Esophagus muscularis mucosa (tissue), 4 donors: ENCODE measurements around the gene NEB. TPM values are rescaled to one million over a fixed set of nuclear protein-coding genes. Genes with fewer than 3 reads are reported as not detected.
"Not testable (repeated sequence)": the region's sequence is repeated elsewhere in the genome, so short reads cannot be mapped to it uniquely, and the experiment has no call there.

ENCODE experiments used
- DNase-seq: peaks from one replicate; pipeline ENCODE4 v3.0.0-alpha.2; 2017; ENCODE audit errors: extremely low spot score
- H3K27ac ChIP-seq, 4 donors: fragments of 200-600 bp; sonication (generic); replicated peaks in 1 of 4; 1 replicate in 3 of 4; 2 replicates in 1 of 4; pipeline ENCODE4 v1.5.1; 2016 to 2019; ENCODE audit warnings: mild to moderate bottlenecking in 1 of 4
- H3K27me3 ChIP-seq, 4 donors: fragments of 200-600 bp; sonication (generic); one replicate each; pipeline versions ENCODE4 v1.5.1 to v1.6.0; 2016 to 2019
- H3K36me3 ChIP-seq, 4 donors: fragments of 200-600 bp; sonication (generic); one replicate each; pipeline ENCODE4 v1.5.1; 2016 to 2019
- H3K4me1 ChIP-seq, 4 donors: fragments of 200-600 bp; sonication (generic); one replicate each; pipeline ENCODE4 v1.5.1; 2016 to 2019
- H3K4me3 ChIP-seq, 4 donors: fragments of 200-600 bp; sonication (generic); 1 replicate in 2 of 4; 2 replicates in 2 of 4; pipeline ENCODE4 v1.5.1; 2016 to 2019; ENCODE audit warnings: mild to moderate bottlenecking in 4 of 4, moderate library complexity in 1 of 4
- H3K9me3 ChIP-seq, 4 donors: fragments of 200-600 bp; sonication (generic); 1 replicate in 3 of 4; 2 replicates in 1 of 4; pipeline ENCODE4 v1.5.1; 2016 to 2019
- CTCF ChIP-seq, 3 experiments: fragments of 200-600 bp in 2 of 3; fragments of 450-650 bp in 1 of 3; sonication (generic) in 2 of 3; IDR thresholded peaks; one replicate each; pipeline ENCODE4 v1.5.1; 2017 to 2019; ENCODE audit warnings: antibody characterized with exemption in 3 of 3, mild to moderate bottlenecking in 2 of 3, moderate library complexity in 1 of 3
- EP300 ChIP-seq: sonication (generic); formaldehyde crosslinking; IDR thresholded peaks from one replicate; pipeline ENCODE4 v1.6.1; 2017; ENCODE audit warnings: antibody characterized with exemption
- POLR2A ChIP-seq: fragments of 450-650 bp; IDR thresholded peaks from one replicate; pipeline ENCODE4 v1.6.1; 2017; ENCODE audit warnings: antibody characterized with exemption, moderate library complexity, mild to moderate bottlenecking, low read depth
- POLR2AphosphoS5 ChIP-seq, 2 donors: sonication (generic); formaldehyde crosslinking; IDR thresholded peaks; one replicate each; pipeline ENCODE4 v1.6.1; 2017; ENCODE audit warnings: antibody characterized with exemption in 2 of 2
- WGBS: methylation state at CpG from one replicate; pipeline ENCODE4 v1.1.5; 2018; 5-methylcytosine and 5-hydroxymethylcytosine counted together
- intact Hi-C: fragments of 100-400 bp; cut with DNase I; formaldehyde crosslinking; loops from one replicate; pipeline ENCODE4 v1.15.1; 2023
- total RNA-seq, 4 donors: library from RNA; depleted of rRNA; stranded (reverse); fragments of >200 nt; gene quantifications; one replicate each; pipeline versions ENCODE4 v1.1.0 to v1.2.1, GENCODE V29; 2016

NEB gene
- total RNA-seq, 4 donors from 2014 or later, result 0.23 to 0.84 (median 0.54) TPM

GRCh38 chr2:151754253-151754897, 20.1 kb upstream of the NEB start:
- DNase-seq, result no peak
- H3K36me3 ChIP-seq, result no peaks in the 10 kb centered on the region
- H3K4me1 ChIP-seq, result peaks cover 0 to 6% (median 5%) of the 10 kb centered on the region in 4 donors
- H3K4me3 ChIP-seq, result no peak overlapping the region
- TF ChIP-seq POLR2A, result no peak
- no peak for TF ChIP-seq EP300
- no peak for TF ChIP-seq CTCF (IDR thresholded peaks at IDR 0.05)
- no peak for TF ChIP-seq POLR2AphosphoS5 (IDR thresholded peaks at IDR 0.05)
- no peaks in the 10 kb centered on the region for H3K9me3 ChIP-seq
- H3K27me3 ChIP-seq, result no peaks in the 10 kb centered on the region
- intact Hi-C loops, result no loop called here
- no peak overlapping the region for H3K27ac ChIP-seq
- 74% methylated on average over 1 of the region's 1 CpG for WGBS

GRCh38 chr2:151753540-151753939, 19.3 kb upstream of the NEB start:
- H3K4me3 ChIP-seq, result no peak overlapping the region
- no peak overlapping the region for H3K27ac ChIP-seq
- intact Hi-C loops, result no loop called here
- H3K9me3 ChIP-seq, result no peaks in the 10 kb centered on the region
- DNase-seq, result no peak
- peaks cover 0 to 6% (median 5%) of the 10 kb centered on the region in 4 donors for H3K4me1 ChIP-seq
- TF ChIP-seq POLR2AphosphoS5 (IDR thresholded peaks at IDR 0.05) (no peak), EP300 (no peak), CTCF (IDR thresholded peaks at IDR 0.05) (no peak), POLR2A (no peak)
- no peaks in the 10 kb centered on the region for H3K36me3 ChIP-seq
- H3K27me3 ChIP-seq, result no peaks in the 10 kb centered on the region

- H3K4me1 ChIP-seq, H3K4me3 ChIP-seq, H3K27me3 ChIP-seq, H3K9me3 ChIP-seq, H3K36me3 ChIP-seq, H3K27ac ChIP-seq, intact Hi-C loops, DNase-seq: not testable (repeated sequence)
- WGBS, result 97% methylated on average over 3 of the region's 3 CpGs
These were observed 11.0 kb upstream of the NEB start for GRCh38 chr2:151745261-151745660.

- 64% methylated on average over 5 of the region's 5 CpGs for WGBS
- Histone ChIP-seq H3K4me3 (no peak overlapping the region), H3K36me3 (no peaks in the 10 kb centered on the region), H3K27ac (no peak overlapping the region), H3K27me3 (no peaks in the 10 kb centered on the region), H3K4me1 (no peaks in the 10 kb centered on the region), H3K9me3 (no peaks in the 10 kb centered on the region)
- DNase-seq, result no peak
- TF ChIP-seq EP300 (no peak), POLR2A (no peak), POLR2AphosphoS5 (IDR thresholded peaks at IDR 0.05) (no peak), CTCF (IDR thresholded peaks at IDR 0.05) (no peak)
- intact Hi-C loops, result no loop called here
These were observed 3.9 kb downstream of the NEB start for GRCh38 chr2:151730262-151730975.

GRCh38 chr2:151729837-151730236, 4.4 kb downstream of the NEB start:
- DNase-seq, result no peak
- TF ChIP-seq POLR2A (no peak), POLR2AphosphoS5 (IDR thresholded peaks at IDR 0.05) (no peak), CTCF (IDR thresholded peaks at IDR 0.05) (no peak), EP300 (no peak)
- Histone ChIP-seq H3K36me3 (no peaks in the 10 kb centered on the region), H3K27me3 (no peaks in the 10 kb centered on the region), H3K9me3 (no peaks in the 10 kb centered on the region), H3K4me1 (no peaks in the 10 kb centered on the region), H3K4me3 (no peak overlapping the region), H3K27ac (no peak overlapping the region)
- intact Hi-C loops, result no loop called here
- 84% methylated on average over 1 of the region's 1 CpG for WGBS
